Left ventricle myocardium inferior (tissue), 1 donor: ENCODE results near the gene EFNA5. TPM values are rescaled to one million over a fixed set of nuclear protein-coding genes. Genes with fewer than 3 reads are reported as not detected.

Experiments used
- DNase-seq: peaks from one replicate; pipeline ENCODE4 v3.0.0-alpha.2; 2020
- H3K27ac ChIP-seq: fragments of 200-600 bp; replicated peaks from 2 replicates; pipeline ENCODE4 v1.8.0; 2021
- H3K27me3 ChIP-seq: fragments of 200-600 bp; 2 replicates; pipeline ENCODE4 v1.8.0; 2021; ENCODE audit warnings: low read depth
- H3K36me3 ChIP-seq: fragments of 200-600 bp; 2 replicates; pipeline ENCODE4 v1.8.0; 2021
- H3K4me1 ChIP-seq: fragments of 200-600 bp; 2 replicates; pipeline ENCODE4 v1.8.0; 2021
- H3K4me3 ChIP-seq: fragments of 200-600 bp; 2 replicates; pipeline ENCODE4 v1.8.0; 2021; ENCODE audit warnings: mild to moderate bottlenecking, moderate library complexity
- H3K9me3 ChIP-seq: fragments of 200-600 bp; replicated peaks from 2 replicates; pipeline ENCODE4 v1.8.0; 2021
- CTCF ChIP-seq: fragments of 200-600 bp; IDR thresholded peaks from 2 replicates; pipeline ENCODE4 v1.8.0; 2021; ENCODE audit warnings: antibody characterized with exemption, mild to moderate bottlenecking, borderline replicate concordance
- intact Hi-C: fragments of 100-400 bp; cut with micrococcal nuclease; formaldehyde crosslinking; loops from one replicate; pipeline ENCODE4 v1.11.0; 2022
- total RNA-seq: library from RNA; stranded (reverse); fragmentation: NEBNext Ultra II Directional; extraction: Animal tissue kit (Norgen Biotek cat#: 25700); gene quantifications from one replicate; pipeline ENCODE4 v1.2.1, GENCODE V29; 2021
- donor health status: DM: no; HTN: yes; CAD: no; lungs with severe emphysema.

The EFNA5 gene
- total RNA-seq, 1 donor from 2014 or later, result 28.2 TPM

- Histone ChIP-seq H3K36me3 (no peaks in the 10 kb centered on the region), H3K4me1 (no peaks in the 10 kb centered on the region), H3K27me3 (no peaks in the 10 kb centered on the region), H3K27ac (no peak overlapping the region), H3K9me3 (peaks cover 18% of the 10 kb centered on the region), H3K4me3 (no peak overlapping the region)
- intact Hi-C loops, result no loop called here
- TF ChIP-seq CTCF, result no peak
- DNase-seq, result no peak
Observed at GRCh38 chr5:107340631-107341030, 330.1 kb downstream of the EFNA5 start.

GRCh38 chr5:107338335-107338734, 332.4 kb downstream of the EFNA5 start:
- H3K4me3 ChIP-seq, result no peak overlapping the region
- no peaks in the 10 kb centered on the region for H3K4me1 ChIP-seq
- intact Hi-C loops, result no loop called here
- no peaks in the 10 kb centered on the region for H3K27me3 ChIP-seq
- DNase-seq, result no peak
- H3K36me3 ChIP-seq, result no peaks in the 10 kb centered on the region
- no peak for TF ChIP-seq CTCF
- no peak overlapping the region for H3K27ac ChIP-seq
- H3K9me3 ChIP-seq, result no peaks in the 10 kb centered on the region

- no peaks in the 10 kb centered on the region for H3K27me3 ChIP-seq
- H3K9me3 ChIP-seq, result no peaks in the 10 kb centered on the region
- no peaks in the 10 kb centered on the region for H3K36me3 ChIP-seq
- no peak overlapping the region for H3K4me3 ChIP-seq
- no peaks in the 10 kb centered on the region for H3K4me1 ChIP-seq
- intact Hi-C loops, result no loop called here
- TF ChIP-seq CTCF, result no peak
- DNase-seq, result no peak
- no peak overlapping the region for H3K27ac ChIP-seq
Observed at GRCh38 chr5:107337281-107337680, 333.5 kb downstream of the EFNA5 start.

GRCh38 chr5:107331882-107332281, 338.9 kb downstream of the EFNA5 start:
- no peak for DNase-seq
- H3K36me3 ChIP-seq, result no peaks in the 10 kb centered on the region
- no peak for TF ChIP-seq CTCF
- H3K27me3 ChIP-seq, result no peaks in the 10 kb centered on the region
- no peak overlapping the region for H3K27ac ChIP-seq
- H3K9me3 ChIP-seq, result no peaks in the 10 kb centered on the region
- H3K4me3 ChIP-seq, result no peak overlapping the region
- no peaks in the 10 kb centered on the region for H3K4me1 ChIP-seq
- intact Hi-C loops, result no loop called here

GRCh38 chr5:107331312-107331711, 339.4 kb downstream of the EFNA5 start:
- no peak for TF ChIP-seq CTCF
- intact Hi-C loops, result no loop called here

GRCh38 chr5:107330903-107331302, 339.8 kb downstream of the EFNA5 start:
- H3K9me3 ChIP-seq, result no peaks in the 10 kb centered on the region
- no peak for DNase-seq
- H3K4me1 ChIP-seq, result no peaks in the 10 kb centered on the region
- H3K27me3 ChIP-seq, result no peaks in the 10 kb centered on the region
- intact Hi-C loops, result no loop called here
- no peaks in the 10 kb centered on the region for H3K36me3 ChIP-seq
- no peak overlapping the region for H3K27ac ChIP-seq
- H3K4me3 ChIP-seq, result no peak overlapping the region
- no peak for TF ChIP-seq CTCF

More at GRCh38 chr5:107331312-107331711, 339.4 kb downstream of the EFNA5 start:
- H3K9me3 ChIP-seq, result no peaks in the 10 kb centered on the region
- no peaks in the 10 kb centered on the region for H3K4me1 ChIP-seq
- no peaks in the 10 kb centered on the region for H3K27me3 ChIP-seq
- H3K36me3 ChIP-seq, result no peaks in the 10 kb centered on the region
- no peak for DNase-seq
- no peak overlapping the region for H3K27ac ChIP-seq
- no peak overlapping the region for H3K4me3 ChIP-seq
